GM21786 (cell line): ENCODE data around the gene LRP1B.

ENCODE experiments used
- ATAC-seq: cut with Tn5 transposase; IDR thresholded peaks from one replicate; pipeline ENCODE4 v1.9.1; 2021; ENCODE audit not compliant: unreplicated experiment

LRP1B gene

DNA sequence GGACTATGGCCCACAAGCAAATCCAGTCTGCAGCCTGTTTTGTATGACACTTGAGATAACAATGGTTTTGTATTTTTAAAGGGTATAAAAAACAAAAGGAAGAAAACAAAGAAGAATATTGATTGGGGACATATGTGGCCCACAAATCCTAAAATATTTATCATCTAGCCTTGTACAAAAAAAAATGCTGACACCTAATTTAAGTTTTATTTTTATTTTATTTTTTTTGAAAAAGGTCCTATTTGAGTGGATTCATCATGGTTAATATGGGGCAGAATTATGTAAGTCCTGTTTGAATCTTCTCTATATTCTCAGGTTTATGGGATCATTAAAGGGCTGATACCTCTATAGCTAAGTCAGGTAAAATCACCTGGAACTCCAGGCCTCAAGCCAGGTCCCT, 525.7 kb downstream of the LRP1B start:
- no peak for ATAC-seq

- ATAC-seq = no peak
These were observed 529.2 kb downstream of the LRP1B start for GRCh38 chr2:141601511-141602152.

DNA sequence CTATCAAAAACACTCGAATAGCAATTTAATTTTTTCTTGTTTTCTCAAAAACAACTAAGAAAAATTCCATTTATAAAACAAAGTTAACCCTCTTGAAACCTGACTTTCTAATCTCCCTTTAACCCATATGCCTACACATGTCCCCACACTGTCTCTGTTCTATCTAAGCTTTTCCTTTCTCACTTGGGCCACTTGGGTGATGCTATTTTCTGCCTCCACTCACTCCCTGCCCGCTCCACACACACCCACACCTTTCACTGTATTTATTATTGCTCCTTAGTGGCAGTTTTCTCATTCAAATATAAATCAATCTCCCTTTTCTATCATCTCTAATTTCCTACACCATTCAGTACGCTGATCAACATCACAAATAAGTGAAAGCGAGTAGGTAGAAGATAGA, 531.1 kb downstream of the LRP1B start:
- no peak for ATAC-seq

GRCh38 chr2:141598982-141599381, 531.8 kb downstream of the LRP1B start:
- ATAC-seq = no peak

- no peak for ATAC-seq
These were observed 535.4 kb downstream of the LRP1B start for GRCh38 chr2:141595316-141595920.

DNA sequence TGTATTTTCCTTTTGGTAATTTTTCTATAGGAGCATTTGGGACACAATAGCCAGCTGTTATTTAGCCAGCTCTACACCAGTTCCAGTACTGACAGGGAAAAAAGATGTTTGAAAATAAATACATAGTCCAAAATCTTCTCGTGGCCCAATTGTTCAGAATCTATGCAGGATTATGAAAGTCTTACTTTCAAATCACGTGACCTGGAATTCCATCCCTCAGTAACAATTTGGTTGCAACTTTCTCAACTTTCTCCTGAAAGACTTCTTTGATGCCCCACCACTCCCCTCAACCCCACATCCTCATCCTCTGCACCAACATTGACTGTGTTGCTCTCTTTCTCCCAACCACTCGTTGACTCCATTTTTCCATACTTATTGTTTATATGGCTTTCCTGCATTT, 539.0 kb downstream of the LRP1B start:
- no peak for ATAC-seq

- ATAC-seq = no peak
These were observed 540.2 kb downstream of the LRP1B start for GRCh38 chr2:141590620-141591019.

DNA sequence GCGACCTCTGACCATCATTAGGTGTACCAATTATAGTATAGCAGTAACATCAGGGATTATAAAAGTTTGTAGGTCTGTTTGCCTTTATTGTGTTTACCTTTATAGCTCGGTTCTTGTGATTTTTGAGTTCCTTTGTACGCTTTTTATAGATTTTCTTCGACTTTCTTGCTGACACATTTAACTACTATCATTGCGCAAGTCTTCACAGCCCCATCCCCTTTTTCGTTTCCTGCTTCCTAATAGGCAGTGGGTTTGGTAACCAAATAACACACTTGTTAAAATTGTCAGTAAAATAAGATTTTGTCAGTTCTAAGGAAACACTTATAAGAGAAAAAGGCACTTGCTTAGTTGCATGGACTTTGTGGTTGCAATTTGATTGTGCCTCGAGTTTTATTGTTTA, 541.5 kb downstream of the LRP1B start:
- no peak for ATAC-seq

DNA sequence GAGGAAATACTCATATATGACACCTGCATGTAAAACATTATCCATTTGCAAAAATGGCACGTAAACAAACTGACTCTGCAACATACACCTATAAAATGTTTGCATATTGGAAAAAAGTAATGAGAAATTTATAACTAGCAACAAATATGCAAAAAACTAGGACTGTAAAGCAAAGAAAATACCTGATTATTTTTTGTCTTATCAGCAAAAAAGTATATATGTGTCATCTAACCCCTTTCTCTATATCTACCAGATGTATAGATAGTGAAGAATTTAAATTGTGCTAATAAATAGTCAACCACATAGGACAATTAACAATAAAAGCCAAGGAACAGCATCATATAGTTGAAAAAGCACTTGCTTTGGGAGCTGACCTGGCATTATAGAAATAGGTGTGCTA, 543.8 kb downstream of the LRP1B start:
- no peak for ATAC-seq

- no peak for ATAC-seq
These were observed 548.6 kb downstream of the LRP1B start for GRCh38 chr2:141582213-141582612.

DNA sequence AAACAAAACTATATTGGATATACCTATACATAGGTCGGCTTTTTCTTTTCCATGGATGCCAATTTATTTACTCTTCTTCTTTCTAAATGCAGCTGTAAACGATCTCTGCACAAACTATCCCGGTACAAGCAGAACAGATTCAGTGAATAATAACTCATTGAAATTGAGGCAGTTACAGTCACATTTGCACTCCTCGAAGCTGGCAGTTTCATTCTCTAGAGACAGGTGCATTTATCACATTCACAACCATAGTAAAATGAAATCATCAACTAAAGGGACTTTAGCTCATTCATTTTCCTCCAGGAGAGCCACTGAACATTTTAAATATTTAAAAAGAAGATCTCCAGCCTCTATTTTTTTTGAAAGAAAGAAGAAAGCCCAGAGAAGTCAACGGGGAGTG, 551.7 kb downstream of the LRP1B start:
- no peak for ATAC-seq

GRCh38 chr2:141570474-141571131, 560.2 kb downstream of the LRP1B start:
- no peak for ATAC-seq

DNA sequence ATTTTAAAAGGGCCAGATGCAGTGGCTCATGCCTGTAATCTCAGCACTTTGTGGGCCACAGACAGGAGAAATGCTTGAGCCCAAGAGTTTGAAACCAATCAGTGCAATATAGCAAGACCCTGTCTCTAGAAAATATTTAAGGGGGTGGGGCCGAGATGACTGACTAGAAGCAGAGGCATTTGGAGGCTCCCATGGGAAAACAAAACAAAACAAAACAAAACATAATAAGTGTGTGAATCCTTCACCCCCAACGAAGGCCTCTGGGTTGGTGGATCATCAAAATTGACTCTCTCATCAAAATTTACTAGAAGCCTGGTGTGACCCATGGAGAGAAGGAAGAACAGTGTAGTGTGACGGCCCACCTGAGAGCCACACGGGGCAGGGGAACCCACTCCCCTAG, 560.9 kb downstream of the LRP1B start:
- ATAC-seq = no peak

- ATAC-seq = no peak
These were observed 565.2 kb downstream of the LRP1B start for GRCh38 chr2:141565597-141565996.

GRCh38 chr2:141560723-141561122, 570.1 kb downstream of the LRP1B start:
- no peak for ATAC-seq

DNA sequence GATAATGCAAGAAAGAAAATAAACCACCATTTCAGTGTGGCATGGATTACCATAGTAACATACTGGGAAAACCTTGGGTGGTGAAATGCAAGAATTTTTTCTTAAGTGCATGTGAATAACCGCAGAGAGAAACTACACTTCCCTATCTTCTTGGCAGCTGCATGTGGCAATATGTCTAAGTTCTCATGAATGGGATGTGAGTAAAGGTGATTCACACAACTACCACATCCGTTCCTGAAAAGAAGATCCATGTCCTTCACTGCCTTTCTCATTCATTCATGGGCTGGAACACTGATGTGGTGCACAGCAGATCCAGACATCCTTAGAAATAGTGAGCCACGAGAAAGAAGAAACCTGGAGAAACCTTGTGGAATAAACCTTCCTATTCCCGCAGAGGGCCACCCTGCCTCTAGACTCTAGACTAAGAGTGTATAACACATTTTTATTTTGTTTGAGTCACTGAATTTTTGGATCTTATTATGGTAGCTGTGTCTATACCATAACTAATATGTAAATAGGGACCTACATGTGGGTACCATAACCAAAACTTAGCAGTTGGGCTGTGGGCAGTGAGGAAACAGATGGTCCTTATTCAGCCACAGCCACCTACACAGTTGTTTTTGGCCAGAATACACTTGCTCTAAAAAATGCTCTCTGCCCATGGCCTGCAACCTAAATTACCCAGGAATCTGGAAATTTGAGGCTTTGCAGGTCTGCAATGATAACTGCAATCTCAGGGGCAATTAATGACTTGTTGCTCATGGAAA, 573.3 kb downstream of the LRP1B start:
- peak; percentile 50 for ATAC-seq

- no peak for ATAC-seq
These were observed 574.8 kb downstream of the LRP1B start for GRCh38 chr2:141555876-141556470.

- ATAC-seq = peak; percentile 75
These were observed 576.0 kb downstream of the LRP1B start for GRCh38 chr2:141554810-141555209.

DNA sequence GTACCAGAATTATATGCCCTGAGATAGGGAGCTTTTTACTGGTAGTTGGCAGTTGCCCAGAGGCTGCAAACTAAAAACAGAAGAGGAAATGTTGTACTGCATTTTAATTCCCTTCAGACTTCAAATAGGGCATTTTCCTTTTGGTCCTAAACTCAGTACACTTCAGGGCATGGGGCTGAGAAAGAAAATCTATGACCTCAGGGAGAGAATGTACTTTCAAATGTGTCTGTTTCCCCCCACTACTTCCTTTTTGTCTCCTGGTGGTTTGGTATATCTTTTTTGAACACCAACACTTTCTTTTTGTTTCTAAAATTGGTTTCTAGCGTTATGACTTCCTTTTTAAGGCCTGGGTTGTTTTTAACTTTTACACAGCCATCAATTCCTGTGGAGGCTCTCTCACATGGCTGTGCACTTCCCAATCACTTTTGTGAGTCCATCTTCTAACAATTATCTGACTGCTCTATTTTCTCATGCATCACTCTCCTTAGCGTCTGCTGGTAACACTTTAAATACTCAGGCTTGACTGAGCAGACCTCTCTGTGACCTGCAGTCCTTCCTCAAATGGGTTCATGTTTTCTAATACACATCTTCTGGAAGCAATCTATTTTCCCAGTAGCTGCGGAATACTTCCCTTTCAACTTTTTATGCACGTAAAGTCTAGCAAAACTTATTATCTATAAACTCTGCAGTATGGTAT, 596.0 kb downstream of the LRP1B start:
- peak; percentile 85 for ATAC-seq

DNA sequence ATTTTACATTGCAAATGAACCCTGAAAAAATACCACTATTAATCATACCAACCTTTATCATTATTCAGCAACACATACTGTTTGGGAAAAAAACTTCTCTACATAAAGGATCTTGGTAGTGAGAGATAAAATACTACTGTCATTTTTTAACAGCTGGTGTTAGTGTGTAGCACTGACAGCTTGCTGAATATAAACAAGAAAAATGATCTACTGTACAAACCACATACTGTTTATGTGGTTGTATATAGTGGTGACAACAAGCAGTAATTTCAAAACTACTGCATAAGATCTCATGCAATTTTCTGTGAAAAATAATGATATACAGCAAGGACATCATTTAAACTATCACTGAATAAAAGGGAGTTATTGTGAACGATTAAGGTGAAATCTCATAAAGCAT, 601.2 kb downstream of the LRP1B start:
- ATAC-seq = no peak

DNA sequence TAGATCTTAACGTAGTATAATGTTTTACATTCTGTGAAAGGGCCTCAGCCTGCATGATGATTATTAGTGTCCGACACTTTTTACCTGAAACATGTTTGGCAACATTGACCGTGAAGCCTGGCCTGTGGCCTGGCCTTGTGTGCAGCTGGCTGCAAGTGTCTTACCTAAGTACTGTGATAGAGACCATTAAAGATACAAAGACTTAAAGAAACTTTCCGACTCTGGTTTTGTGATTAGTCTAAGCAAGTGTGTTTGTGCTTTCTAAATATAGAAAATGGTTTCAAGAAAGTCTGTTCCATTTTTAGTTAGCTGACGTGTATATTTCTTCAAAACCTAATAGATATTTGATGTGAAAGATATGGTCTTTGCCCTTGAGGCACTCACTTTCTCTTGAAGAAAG, 601.8 kb downstream of the LRP1B start:
- ATAC-seq = peak; percentile 83
